GOT3 (cell line): ENCODE measurements around the gene ARHGAP18.

Experiments
- DNase-seq: peaks from one replicate; lab custom pipeline; 2025; ENCODE audit warnings: mixed read lengths; lab: John Stamatoyannopoulos, UW

The ARHGAP18 gene

GRCh38 chr6:129725341-129725740 is 15.4 kb upstream of the ARHGAP18 start:
- no peak for DNase-seq

GRCh38 chr6:129719692-129720091 is 9.7 kb upstream of the ARHGAP18 start:
- DNase-seq = no peak

GRCh38 chr6:129717277-129717676 is 7.3 kb upstream of the ARHGAP18 start:
- no peak for DNase-seq

GRCh38 chr6:129713806-129714333 is 3.9 kb upstream of the ARHGAP18 start:
- no peak for DNase-seq

- no peak for DNase-seq
Measured at GRCh38 chr6:129711271-129711631, 1.3 kb upstream of the ARHGAP18 start.

- DNase-seq = no peak
Measured at GRCh38 chr6:129710450-129711270, 683 bp upstream of the ARHGAP18 start.

- DNase-seq = no peak
Measured at GRCh38 chr6:129709196-129709768, 695 bp downstream of the ARHGAP18 start.

- DNase-seq = no peak
Measured at GRCh38 chr6:129708496-129709195, 1.3 kb downstream of the ARHGAP18 start.

- no peak for DNase-seq
Measured at GRCh38 chr6:129707882-129708495, 2.0 kb downstream of the ARHGAP18 start.

GRCh38 chr6:129707028-129707427 is 2.9 kb downstream of the ARHGAP18 start:
- no peak for DNase-seq

GRCh38 chr6:129705212-129705611 is 4.8 kb downstream of the ARHGAP18 start:
- no peak for DNase-seq

- no peak for DNase-seq
Measured at GRCh38 chr6:129704708-129705107, 5.3 kb downstream of the ARHGAP18 start.

GRCh38 chr6:129701721-129702455 is 8.1 kb downstream of the ARHGAP18 start:
- no peak for DNase-seq

GRCh38 chr6:129700666-129701065 is 9.3 kb downstream of the ARHGAP18 start:
- DNase-seq = no peak

GRCh38 chr6:129699659-129700058 is 10.3 kb downstream of the ARHGAP18 start:
- DNase-seq = no peak

- no peak for DNase-seq
Measured at GRCh38 chr6:129698430-129698829, 11.5 kb downstream of the ARHGAP18 start.

GRCh38 chr6:129697788-129698187 is 12.2 kb downstream of the ARHGAP18 start:
- DNase-seq = no peak

- DNase-seq = no peak
Measured at GRCh38 chr6:129696843-129697242, 13.1 kb downstream of the ARHGAP18 start.

GRCh38 chr6:129696028-129696418 is 14.0 kb downstream of the ARHGAP18 start:
- DNase-seq = no peak

GRCh38 chr6:129695373-129696027 is 14.5 kb downstream of the ARHGAP18 start:
- DNase-seq = no peak

GRCh38 chr6:129694036-129694435 is 15.9 kb downstream of the ARHGAP18 start:
- no peak for DNase-seq
